ENCODE results near the gene FOXL3.

DNA sequence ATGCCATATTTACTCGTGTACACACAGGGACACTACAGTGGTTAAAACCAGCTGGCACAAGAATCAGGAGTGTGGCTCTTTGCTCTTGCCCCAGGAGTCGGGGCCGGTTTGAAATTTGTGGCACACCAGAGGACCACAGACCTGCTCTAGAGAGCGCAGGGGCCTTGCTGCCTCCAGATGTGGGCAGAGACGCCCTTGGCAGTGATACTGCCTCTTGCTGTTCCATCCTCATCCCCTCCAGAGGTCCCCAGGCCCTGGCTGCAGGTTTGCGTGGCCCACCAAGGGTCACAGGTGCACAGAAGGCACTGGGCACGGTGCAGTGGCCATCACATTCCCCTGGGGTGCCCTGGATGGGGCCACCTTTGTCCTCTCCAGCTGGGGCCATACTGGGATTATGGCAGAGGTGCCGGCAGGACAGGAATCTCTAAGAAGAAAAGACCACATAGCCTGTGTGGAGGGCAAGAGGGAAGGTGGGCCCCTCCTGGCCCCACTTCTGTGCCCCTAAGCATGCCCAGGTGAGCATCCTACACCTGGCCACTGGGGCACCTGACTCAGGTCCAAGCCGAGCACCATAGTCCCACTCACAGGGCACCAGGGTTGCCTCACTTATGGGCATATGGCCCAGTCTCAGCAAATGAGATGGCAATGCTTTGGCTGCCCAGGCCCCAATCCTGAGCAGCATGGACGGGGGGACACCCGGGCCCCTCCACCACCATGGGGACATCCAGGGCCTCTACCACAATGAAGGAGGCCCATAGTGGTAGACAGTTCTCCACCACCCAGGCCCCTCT, 45.6 kb downstream of the FOXL3 start:
- TF ChIP-seq ARNT (IDR thresholded peaks at IDR 0.05) = no peak
- TF ChIP-seq FOXM1 (IDR thresholded peaks at IDR 0.05; ENCODE audit: borderline replicate concordance) = no peak
- no peak for TF ChIP-seq FOXA1 (IDR thresholded peaks at IDR 0.05)
- TF ChIP-seq, protein P1, sequence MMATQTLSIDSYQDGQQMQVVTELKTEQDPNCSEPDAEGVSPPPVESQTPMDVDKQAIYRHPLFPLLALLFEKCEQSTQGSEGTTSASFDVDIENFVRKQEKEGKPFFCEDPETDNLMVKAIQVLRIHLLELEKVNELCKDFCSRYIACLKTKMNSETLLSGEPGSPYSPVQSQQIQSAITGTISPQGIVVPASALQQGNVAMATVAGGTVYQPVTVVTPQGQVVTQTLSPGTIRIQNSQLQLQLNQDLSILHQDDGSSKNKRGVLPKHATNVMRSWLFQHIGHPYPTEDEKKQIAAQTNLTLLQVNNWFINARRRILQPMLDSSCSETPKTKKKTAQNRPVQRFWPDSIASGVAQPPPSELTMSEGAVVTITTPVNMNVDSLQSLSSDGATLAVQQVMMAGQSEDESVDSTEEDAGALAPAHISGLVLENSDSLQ (IDR thresholded peaks at IDR 0.05) = no peak
- TF ChIP-seq ELF4 (IDR thresholded peaks at IDR 0.05) = no peak
- no peak for TF ChIP-seq FOXK2 (IDR thresholded peaks at IDR 0.05)
- TF ChIP-seq SUZ12 (IDR thresholded peaks at IDR 0.05) = no peak
- no peak for TF ChIP-seq TARDBP (IDR thresholded peaks at IDR 0.05)
- no peak for TF ChIP-seq HDGF (IDR thresholded peaks at IDR 0.05; ENCODE audit: borderline replicate concordance)
- TF ChIP-seq NFRKB (IDR thresholded peaks at IDR 0.05) = no peak
- TF ChIP-seq BHLHE40 (IDR thresholded peaks at IDR 0.05; ENCODE audit: borderline replicate concordance) = no peak

Measured in HEK293T (cell line).